ENCODE results near the gene ZMYND11.
"Not testable (repeated sequence)": the region's sequence is repeated elsewhere in the genome, so short reads cannot be mapped to it uniquely, and the experiment has no call there.

ZMYND11 gene

GRCh38 chr10:251982-252582 is 116.8 kb downstream of the ZMYND11 start:
- no peak for DNase-seq

- DNase-seq: no peak
Observed at GRCh38 chr10:260819-261429, 125.7 kb downstream of the ZMYND11 start.

- not testable (repeated sequence) for DNase-seq
Observed at GRCh38 chr10:264160-265073, 129.2 kb downstream of the ZMYND11 start.

GRCh38 chr10:265074-265440 is 129.8 kb downstream of the ZMYND11 start:
- not testable (repeated sequence) for DNase-seq

GRCh38 chr10:265816-266588 is 130.7 kb downstream of the ZMYND11 start:
- not testable (repeated sequence) for DNase-seq

GRCh38 chr10:266974-267425 is 131.7 kb downstream of the ZMYND11 start:
- no peak for DNase-seq

DNA sequence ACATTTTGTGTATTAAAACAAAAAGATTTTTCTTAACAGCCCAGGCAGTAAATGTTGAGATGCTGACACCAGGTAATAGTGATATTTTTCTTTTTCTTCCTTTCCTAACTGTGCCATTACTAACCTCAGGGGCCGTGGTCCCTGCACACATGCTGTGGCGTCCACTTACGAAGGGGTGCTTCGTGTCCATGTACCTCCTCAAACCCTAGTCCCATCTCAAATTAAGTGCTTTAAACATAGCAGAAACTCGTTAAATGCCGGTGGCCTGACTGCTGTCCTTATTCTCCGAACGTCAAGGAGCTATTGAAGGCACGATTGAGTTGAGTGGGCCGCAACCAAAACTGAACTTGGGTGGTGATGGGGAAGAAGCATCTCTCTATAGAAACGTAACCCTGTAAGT is 132.4 kb downstream of the ZMYND11 start:
- no peak for DNase-seq

GRCh38 chr10:269440-270074 is 134.3 kb downstream of the ZMYND11 start:
- no peak for DNase-seq

DNA sequence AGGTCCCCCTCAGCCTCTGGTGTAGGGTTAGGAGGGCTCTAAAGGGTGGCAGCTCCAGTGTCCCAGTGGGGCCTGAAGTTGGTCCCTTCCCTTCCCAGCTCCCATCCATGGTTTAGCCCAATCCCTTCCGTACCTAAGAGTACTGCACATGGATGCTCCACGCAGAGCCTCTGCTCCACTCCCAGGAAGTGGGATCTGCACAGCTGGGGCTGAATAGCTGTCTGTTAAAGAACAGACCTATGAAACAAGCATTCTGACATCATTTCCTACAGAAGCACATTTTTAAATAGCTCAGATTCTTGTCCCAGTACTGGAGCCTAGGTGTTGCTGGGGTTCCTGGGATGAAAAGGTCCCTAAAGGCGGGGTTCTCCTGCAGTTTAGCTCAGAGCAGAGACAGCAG is 135.9 kb downstream of the ZMYND11 start:
- no peak for DNase-seq

- no peak for DNase-seq
Observed at GRCh38 chr10:271722-272121, 136.5 kb downstream of the ZMYND11 start.

DNA sequence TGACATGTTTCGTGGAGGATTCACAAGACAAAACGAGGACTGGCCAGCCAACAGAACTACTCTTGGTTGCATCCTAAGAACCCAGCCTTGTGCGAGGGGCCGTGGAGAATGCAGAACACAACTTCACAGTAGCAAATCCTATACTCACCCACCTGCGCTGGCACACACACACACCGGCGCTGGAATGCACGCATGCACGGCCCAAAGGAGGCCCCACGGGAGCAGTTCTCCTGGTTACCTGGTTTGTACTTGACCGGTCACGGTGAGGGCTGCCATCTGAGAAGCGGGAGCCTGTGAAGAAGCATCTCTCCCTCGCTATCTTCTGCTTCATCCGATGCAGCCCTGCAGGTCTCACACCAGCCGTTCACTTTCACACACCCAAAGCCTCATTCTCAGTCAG is 137.8 kb downstream of the ZMYND11 start:
- DNase-seq: no peak

GRCh38 chr10:274866-275265 is 139.6 kb downstream of the ZMYND11 start:
- no peak for DNase-seq

- DNase-seq: no peak
Observed at GRCh38 chr10:275680-276079, 140.4 kb downstream of the ZMYND11 start.

DNA sequence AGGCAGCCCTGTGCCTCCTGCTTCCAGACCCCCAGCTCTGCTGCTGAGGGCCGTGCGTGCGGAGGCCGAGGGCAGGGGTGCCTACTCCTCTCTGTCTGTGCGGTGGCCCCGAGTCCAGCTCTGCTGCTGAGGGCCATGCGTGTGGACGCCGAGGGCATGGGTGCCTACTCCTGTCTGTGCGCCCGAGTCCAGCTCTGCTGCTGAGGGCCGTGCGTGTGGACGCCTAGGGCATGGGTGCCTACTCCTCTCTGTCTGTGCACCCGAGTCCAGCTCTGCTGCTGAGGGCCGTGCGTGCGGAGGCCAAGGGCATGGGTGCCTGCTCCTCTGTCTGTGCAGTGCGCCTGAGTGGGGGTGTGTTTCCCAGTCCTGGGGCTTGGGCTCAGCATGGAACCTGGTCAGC is 142.7 kb downstream of the ZMYND11 start:
- DNase-seq: no peak

GRCh38 chr10:278707-279106 is 143.5 kb downstream of the ZMYND11 start:
- DNase-seq: no peak

- DNase-seq: no peak
Observed at GRCh38 chr10:279232-279631, 144.0 kb downstream of the ZMYND11 start.

DNA sequence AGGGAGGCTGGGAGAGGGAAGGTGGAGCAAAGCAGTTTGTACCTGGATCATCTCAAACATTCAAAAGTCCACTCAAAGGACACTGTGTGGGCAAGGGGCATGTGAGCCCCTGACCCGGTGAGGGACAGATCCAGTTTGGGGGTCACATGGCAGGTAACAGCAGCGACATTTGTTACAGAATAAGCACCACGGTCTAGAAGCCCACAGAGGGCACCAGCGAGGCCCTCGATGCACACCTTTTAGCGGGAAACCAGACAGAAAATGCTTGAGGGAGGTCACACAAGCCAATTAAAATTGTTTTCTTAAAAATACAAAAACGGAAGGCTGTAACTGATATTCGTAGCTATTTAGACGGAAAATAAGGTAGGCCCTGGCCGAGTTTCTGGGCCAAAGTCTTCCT is 144.4 kb downstream of the ZMYND11 start:
- no peak for DNase-seq

DNA sequence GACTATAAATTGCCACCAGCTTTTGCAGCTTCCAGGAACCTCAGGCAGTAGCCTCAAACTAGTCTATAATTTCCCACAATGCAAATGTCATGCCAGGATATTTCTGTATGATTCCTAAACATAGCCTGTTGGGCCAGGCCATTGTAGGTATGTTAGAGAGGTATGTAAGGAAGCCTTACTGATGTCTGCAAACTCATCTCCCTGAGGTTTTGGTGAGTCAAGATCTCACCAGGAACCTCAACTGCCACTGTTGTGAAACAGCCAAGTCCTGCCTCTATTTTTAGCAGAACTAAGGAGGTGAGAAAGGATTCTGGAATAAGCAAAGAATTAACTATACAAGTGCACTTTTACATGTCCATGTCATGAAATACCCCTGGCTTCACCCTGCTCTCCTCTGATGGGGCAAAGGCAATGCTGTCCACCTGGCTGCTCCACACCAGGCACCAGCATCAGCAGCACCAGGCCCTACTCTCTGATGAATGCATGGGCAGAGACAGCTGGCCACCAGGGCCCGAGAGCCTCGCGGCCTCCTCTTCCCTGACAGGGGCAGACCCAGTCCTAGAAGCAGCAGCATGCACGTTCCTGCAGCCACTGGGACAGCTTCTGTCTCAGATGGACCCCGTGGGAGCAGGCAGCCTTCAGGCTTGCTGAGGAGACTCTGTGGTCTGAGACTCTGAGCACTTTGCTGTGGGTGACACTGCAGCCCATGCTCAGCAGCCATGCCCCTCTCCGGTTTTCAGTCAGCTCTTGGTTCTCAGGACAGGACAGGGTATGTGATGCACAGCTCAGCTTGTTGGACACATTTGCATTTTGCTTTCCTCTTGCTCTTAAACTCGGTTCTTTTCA is 147.3 kb downstream of the ZMYND11 start:
- no peak for DNase-seq

- DNase-seq: no peak
Observed at GRCh38 chr10:283140-283479, 147.9 kb downstream of the ZMYND11 start.

DNA sequence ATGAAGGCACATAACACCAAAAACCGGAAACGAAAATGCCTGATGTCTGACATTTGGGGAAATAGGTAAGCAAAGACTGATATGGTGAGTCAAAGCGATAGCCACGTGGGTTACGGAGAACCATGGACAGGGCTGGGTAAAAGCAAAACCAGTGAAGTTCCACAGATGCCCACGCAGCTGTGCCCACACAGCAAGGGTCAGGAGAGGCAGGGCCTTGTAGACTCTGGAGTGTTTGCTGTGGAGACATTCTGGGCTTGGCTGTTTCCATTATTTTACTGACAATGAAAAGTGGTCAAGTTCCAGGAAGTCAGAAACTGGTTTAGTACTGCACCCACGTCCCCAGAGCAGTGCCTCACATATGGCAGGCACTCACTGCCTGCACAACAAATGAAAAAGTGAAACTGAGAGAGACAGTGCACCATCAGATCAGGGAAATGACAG is 148.7 kb downstream of the ZMYND11 start:
- DNase-seq: no peak

- no peak for DNase-seq
Observed at GRCh38 chr10:285216-285615, 150.0 kb downstream of the ZMYND11 start.

Measured in activated naive CD4-positive, alpha-beta T cell (primary cell).